H9 (cell line): ENCODE measurements around the gene S100B. TPM values are rescaled to one million over a fixed set of nuclear protein-coding genes. Genes with fewer than 3 reads are reported as not detected.
A peak's percentile ranks its signal among the peaks of the same experiment; 100 is the strongest.

Experiments
- DNase-seq: peaks from one replicate; pipeline ENCODE4 v3.0.0-alpha.2; 2017
- H2AFZ ChIP-seq: one replicate; pipeline ENCODE4 v1.6.1; 2013; ENCODE audit warnings: mild to moderate bottlenecking, low read length, control low read depth, moderate library complexity
- H2AK5ac ChIP-seq: 2 replicates; pipeline ENCODE4 v1.6.1; 2013; ENCODE audit warnings: low read length, control low read depth, mixed read lengths; ENCODE audit not compliant: insufficient read length
- H2BK120ac ChIP-seq: one replicate; pipeline ENCODE4 v1.6.1; 2013; ENCODE audit warnings: low read depth, mild to moderate bottlenecking, low read length, control low read depth, inconsistent platforms; ENCODE audit not compliant: poor library complexity, severe bottlenecking
- H2BK12ac ChIP-seq: 2 replicates; pipeline ENCODE4 v1.6.1; 2013; ENCODE audit warnings: low read length, control low read depth, mixed read lengths, low read depth; ENCODE audit not compliant: insufficient read length
- H2BK15ac ChIP-seq: 2 replicates; pipeline ENCODE4 v1.6.1; 2013; ENCODE audit warnings: low read depth, low read length, control low read depth
- H2BK20ac ChIP-seq: one replicate; pipeline ENCODE4 v1.6.1; 2013; ENCODE audit warnings: low read depth, mild to moderate bottlenecking, low read length, control low read depth, inconsistent platforms; ENCODE audit not compliant: poor library complexity, severe bottlenecking
- H2BK5ac ChIP-seq: 2 replicates; pipeline ENCODE4 v1.6.1; 2013; ENCODE audit warnings: low read length, control low read depth, mixed read lengths; ENCODE audit not compliant: insufficient read length
- H3K14ac ChIP-seq: 2 replicates; pipeline ENCODE4 v1.6.1; 2013; ENCODE audit warnings: low read length, control low read depth; ENCODE audit not compliant: insufficient read depth
- H3K18ac ChIP-seq: 2 replicates; pipeline ENCODE4 v1.6.1; 2013; ENCODE audit warnings: low read depth, mild to moderate bottlenecking, mixed read lengths, low read length, control low read depth; ENCODE audit not compliant: insufficient read length
- H3K23ac ChIP-seq: 2 replicates; pipeline ENCODE4 v1.6.1; 2013; ENCODE audit warnings: low read length, control low read depth, mixed read lengths, low read depth; ENCODE audit not compliant: insufficient read length
- H3K23me2 ChIP-seq: 2 replicates; pipeline ENCODE4 v1.6.1; 2013; ENCODE audit warnings: low read depth, mild to moderate bottlenecking, mixed read lengths, low read length, control low read depth; ENCODE audit not compliant: insufficient read length, poor library complexity, severe bottlenecking
- H3K27ac ChIP-seq: 2 replicates; pipeline ENCODE4 v1.5.1; 2013; ENCODE audit warnings: low read length, control low read depth, mixed read lengths, low read depth; ENCODE audit not compliant: insufficient read length
- H3K27me3 ChIP-seq: 2 replicates; pipeline ENCODE4 v1.6.1; 2013; ENCODE audit warnings: low read length, control low read depth, inconsistent platforms; ENCODE audit not compliant: insufficient read depth
- H3K4ac ChIP-seq: 2 replicates; pipeline ENCODE4 v1.6.1; 2013; ENCODE audit warnings: low read depth, mild to moderate bottlenecking, control low read depth, inconsistent platforms, low read length, moderate library complexity
- H3K4me1 ChIP-seq: 2 replicates; pipeline ENCODE4 v1.6.1; 2013; ENCODE audit warnings: low read length, control low read depth, inconsistent platforms; ENCODE audit not compliant: insufficient read depth
- H3K4me2 ChIP-seq: 2 replicates; pipeline ENCODE4 v1.6.1; 2013; ENCODE audit warnings: low read length, control low read depth, mixed read lengths; ENCODE audit not compliant: insufficient read length, insufficient read depth
- H3K56ac ChIP-seq: 2 replicates; pipeline ENCODE4 v1.6.1; 2013; ENCODE audit warnings: low read depth, mild to moderate bottlenecking, mixed read lengths, low read length, control low read depth; ENCODE audit not compliant: insufficient read length
- H3K79me1 ChIP-seq: 2 replicates; pipeline ENCODE4 v1.6.1; 2013; ENCODE audit warnings: low read depth, mild to moderate bottlenecking, moderate library complexity, low read length, control low read depth, inconsistent platforms; ENCODE audit not compliant: insufficient read depth, poor library complexity, severe bottlenecking
- H3K79me2 ChIP-seq: 2 replicates; pipeline ENCODE4 v1.6.1; 2013; ENCODE audit warnings: low read length, control low read depth, inconsistent platforms; ENCODE audit not compliant: insufficient read depth
- H3K9ac ChIP-seq: 2 replicates; pipeline ENCODE4 v1.6.1; 2013; ENCODE audit warnings: low read length, control low read depth, mixed read lengths; ENCODE audit not compliant: insufficient read length; ENCODE audit errors: extremely low read depth
- H3K9me3 ChIP-seq: one replicate; pipeline ENCODE4 v1.6.1; 2013; ENCODE audit warnings: low read depth, low read length, inconsistent platforms; ENCODE audit not compliant: control insufficient read depth
- H3T11ph ChIP-seq: one replicate; pipeline ENCODE4 v1.6.1; 2013; ENCODE audit warnings: mild to moderate bottlenecking, low read length, control low read depth, inconsistent platforms
- H4K20me1 ChIP-seq: one replicate; pipeline ENCODE4 v1.6.1; 2013; ENCODE audit not compliant: control insufficient read depth, insufficient read length, insufficient read depth
- H4K5ac ChIP-seq: 2 replicates; pipeline ENCODE4 v1.6.1; 2013; ENCODE audit warnings: low read depth, mild to moderate bottlenecking, mixed read lengths, low read length, control low read depth; ENCODE audit not compliant: insufficient read length
- H4K8ac ChIP-seq: replicated peaks from 2 replicates; pipeline ENCODE4 v1.6.1; 2013; ENCODE audit warnings: low read length, control low read depth, mixed read lengths, low read depth; ENCODE audit not compliant: insufficient read length
- H4K91ac ChIP-seq: 2 replicates; pipeline ENCODE4 v1.6.1; 2013; ENCODE audit warnings: low read depth, mild to moderate bottlenecking, moderate library complexity, mixed read lengths, low read length, control low read depth; ENCODE audit not compliant: insufficient read length
- H3K27ac Mint-ChIP-seq, 3 experiments: 2 replicates in 2 of 3; 3 replicates in 1 of 3; pipeline ENCODE4 v1.8.0; 2020 to 2021; ENCODE audit warnings: mixed read lengths in 3 of 3, mild to moderate bottlenecking in 1 of 3, moderate library complexity in 1 of 3
- H3K27me3 Mint-ChIP-seq: 2 replicates; pipeline ENCODE4 v1.8.0; 2021; ENCODE audit warnings: low read depth, mild to moderate bottlenecking, moderate library complexity, mixed read lengths
- H3K36me3 Mint-ChIP-seq, 3 experiments: 2 replicates in 2 of 3; 3 replicates in 1 of 3; pipeline ENCODE4 v1.8.0; 2020 to 2021; ENCODE audit warnings: low read depth in 3 of 3, mixed read lengths in 3 of 3; ENCODE audit not compliant: insufficient read depth in 1 of 3
- H3K4me1 Mint-ChIP-seq, 2 experiments: 2 replicates each; pipeline ENCODE4 v1.8.0; 2020; ENCODE audit warnings: mixed read lengths in 2 of 2
- H3K4me3 Mint-ChIP-seq, 2 experiments: 2 replicates in 1 of 2; 3 replicates in 1 of 2; pipeline ENCODE4 v1.8.0; 2020 to 2021; ENCODE audit warnings: mild to moderate bottlenecking in 2 of 2, mixed read lengths in 2 of 2, moderate library complexity in 1 of 2
- H3K9me3 Mint-ChIP-seq, 2 experiments: 2 replicates in 1 of 2; 3 replicates in 1 of 2; pipeline ENCODE4 v1.8.0; 2020; ENCODE audit warnings: mild to moderate bottlenecking in 2 of 2, mixed read lengths in 2 of 2, moderate library complexity in 1 of 2
- CTCF ChIP-seq: fragments of 200-600 bp; sonication (generic); conservative IDR thresholded peaks from 3 replicates; pipeline ENCODE4 v1.8.0; 2021; ENCODE audit warnings: antibody characterized with exemption, mild to moderate bottlenecking
- WGBS: extraction: QIAGEN DNeasy Blood & Tissue Kit; methylation state at CpG from one replicate; pipeline ENCODE4 v1.1.7; 2013; ENCODE audit warnings: missing lambda C conversion rate, low lambda C conversion rate, mixed read lengths; ENCODE audit not compliant: insufficient read length; ENCODE audit errors: extremely low coverage; 5-methylcytosine and 5-hydroxymethylcytosine counted together
- total RNA-seq: library from RNA; stranded (reverse); gene quantifications from 2 replicates; pipeline ENCODE4 v1.2.1, GENCODE V29; 2021

S100B gene
- total RNA-seq, 1 experiment from 2014 or later = 0.26 TPM

- no peaks in the 10 kb centered on the region for H3K79me2 ChIP-seq
- H2BK120ac ChIP-seq = no peak overlapping the region
- no peaks in the 10 kb centered on the region for H3K23me2 ChIP-seq
- no peak overlapping the region for H2AK5ac ChIP-seq
- no peak overlapping the region for H3K56ac ChIP-seq
- no peaks in the 10 kb centered on the region for H3K27me3 ChIP-seq
- no peak overlapping the region for H3K18ac ChIP-seq
- no peak overlapping the region for H2BK15ac ChIP-seq
- H4K20me1 ChIP-seq = no peaks in the 10 kb centered on the region
- no peak overlapping the region for H3K4ac ChIP-seq
- H2AFZ ChIP-seq = no peak overlapping the region
- no peak overlapping the region for H4K5ac ChIP-seq
- no peak overlapping the region for H3K4me2 ChIP-seq
- peak overlapping the region in 1 of 3 experiments; percentile 41; a peak in 1 of 7 replicates for H3K27ac Mint-ChIP-seq
- no CpG with 5 or more reads among the region's 6 CpGs for WGBS
- no peak overlapping the region for H2BK5ac ChIP-seq
- peaks cover 5% of the 10 kb centered on the region for H3K27me3 Mint-ChIP-seq
- no peak overlapping the region for H3K23ac ChIP-seq
- no peak overlapping the region for H2BK20ac ChIP-seq
- H3K79me1 ChIP-seq = no peaks in the 10 kb centered on the region
- H3K36me3 Mint-ChIP-seq = peaks cover 6 to 18% (median 11%) of the 10 kb centered on the region in 3 experiments
- H4K8ac ChIP-seq = no peak overlapping the region
- H3K4me3 Mint-ChIP-seq = no peak overlapping the region
- no peak overlapping the region for H3T11ph ChIP-seq
- no peaks in the 10 kb centered on the region for H3K4me1 ChIP-seq
- H2BK12ac ChIP-seq = no peak overlapping the region
- no peak for TF ChIP-seq CTCF
- H3K27ac ChIP-seq = no peak overlapping the region
- H3K14ac ChIP-seq = no peak overlapping the region; the same call in 1 of the 2 replicates
- H3K4me1 Mint-ChIP-seq = peaks cover 9 to 12% of the 10 kb centered on the region in 2 experiments
- no peak for DNase-seq
- peaks cover 16 to 23% of the 10 kb centered on the region in 2 experiments for H3K9me3 Mint-ChIP-seq
- peaks cover 7% of the 10 kb centered on the region for H3K9me3 ChIP-seq
- no peak overlapping the region for H3K9ac ChIP-seq
- no peak overlapping the region for H4K91ac ChIP-seq
Measured at GRCh38 chr21:46626975-46627501, 22.2 kb upstream of the S100B start.
